Large intestine (tissue), 3 donors: ENCODE measurements around the gene CD63. TPM values are rescaled to one million over a fixed set of nuclear protein-coding genes. Genes with fewer than 3 reads are reported as not detected.
A peak's percentile ranks its signal among the peaks of the same experiment; 100 is the strongest.

Experiments
- DNase-seq, 2 donors: peaks; one replicate each; pipeline versions ENCODE4 v3.0.0 to v3.0.0-alpha.2; 2013
- H3K27ac ChIP-seq: one replicate; pipeline ENCODE4 v1.5.1; 2013; ENCODE audit warnings: low read length
- H3K27me3 ChIP-seq: 2 replicates; pipeline ENCODE4 v1.6.1; 2013; ENCODE audit warnings: low read length; ENCODE audit not compliant: control insufficient read depth, insufficient read depth
- H3K36me3 ChIP-seq: 2 replicates; pipeline ENCODE4 v1.6.1; 2013; ENCODE audit warnings: low read length; ENCODE audit not compliant: control insufficient read depth, insufficient read depth
- H3K4me1 ChIP-seq: one replicate; pipeline ENCODE4 v1.6.1; 2013; ENCODE audit warnings: low read length; ENCODE audit not compliant: control insufficient read depth, insufficient read depth
- H3K4me3 ChIP-seq: one replicate; pipeline ENCODE4 v1.5.1; 2013; ENCODE audit warnings: low read length
- H3K9me3 ChIP-seq: one replicate; pipeline ENCODE4 v1.6.1; 2013; ENCODE audit warnings: mild to moderate bottlenecking, low read depth, low read length, moderate library complexity; ENCODE audit not compliant: control insufficient read depth
- WGBS: methylation state at CpG from one replicate; pipeline ENCODE4 v1.1.5; 2013; ENCODE audit warnings: low lambda C conversion rate; ENCODE audit not compliant: insufficient coverage; 5-methylcytosine and 5-hydroxymethylcytosine counted together
- polyA plus RNA-seq: library from polyadenylated mRNA; unstranded; fragments of 120-200 nt; gene quantifications from one replicate; pipeline ENCODE4 v1.2.1, GENCODE V29; 2013

CD63 gene
- polyA plus RNA-seq, 1 donor, result 955 TPM

DNA sequence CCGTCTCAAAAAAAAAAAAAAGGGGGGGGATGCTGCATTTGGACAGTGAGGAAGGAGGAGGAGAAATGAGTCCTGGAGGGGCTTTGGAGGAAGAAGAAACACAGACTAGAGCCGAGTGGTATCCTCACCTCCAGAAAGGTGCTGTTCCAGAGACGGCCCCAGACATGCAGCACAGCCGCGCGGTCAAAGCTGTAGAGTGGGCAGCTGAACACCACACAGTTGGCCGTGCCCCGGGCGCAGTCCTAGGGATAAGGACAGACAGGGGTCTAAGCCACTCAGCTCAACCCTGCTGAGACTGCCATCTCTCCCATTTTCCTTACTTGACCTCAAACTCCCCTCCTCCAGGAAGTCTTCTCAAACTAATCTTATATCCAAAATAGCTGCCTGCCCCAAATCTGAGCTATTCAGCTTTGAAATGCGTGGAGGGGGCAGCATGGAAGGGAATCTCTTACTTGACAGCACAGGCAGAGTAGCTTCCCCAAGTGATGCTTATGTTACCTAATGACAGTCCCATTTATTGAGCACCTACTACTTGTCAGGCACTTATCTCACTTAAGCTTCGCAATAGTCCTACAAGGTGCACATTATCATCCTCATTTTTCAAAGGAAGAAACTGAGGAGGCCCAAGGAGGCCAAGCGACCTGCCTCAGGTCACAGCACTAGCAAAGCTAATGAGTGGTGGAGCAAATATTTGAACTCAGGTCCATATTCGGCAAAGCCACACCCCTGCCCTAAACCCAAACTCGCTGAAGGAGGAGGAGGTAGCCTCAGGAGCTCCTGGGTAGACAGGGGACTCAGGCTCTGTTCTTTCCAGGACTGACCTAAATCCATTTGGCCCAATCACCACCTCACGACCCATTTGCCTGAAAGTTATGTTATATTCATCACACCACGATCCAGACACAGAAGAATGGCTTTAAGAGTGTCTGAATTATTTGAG, 39.8 kb downstream of the CD63 start:
- Histone ChIP-seq H3K36me3 (peaks cover 26% of the 10 kb centered on the region), H3K27ac (no peak overlapping the region)

DNA sequence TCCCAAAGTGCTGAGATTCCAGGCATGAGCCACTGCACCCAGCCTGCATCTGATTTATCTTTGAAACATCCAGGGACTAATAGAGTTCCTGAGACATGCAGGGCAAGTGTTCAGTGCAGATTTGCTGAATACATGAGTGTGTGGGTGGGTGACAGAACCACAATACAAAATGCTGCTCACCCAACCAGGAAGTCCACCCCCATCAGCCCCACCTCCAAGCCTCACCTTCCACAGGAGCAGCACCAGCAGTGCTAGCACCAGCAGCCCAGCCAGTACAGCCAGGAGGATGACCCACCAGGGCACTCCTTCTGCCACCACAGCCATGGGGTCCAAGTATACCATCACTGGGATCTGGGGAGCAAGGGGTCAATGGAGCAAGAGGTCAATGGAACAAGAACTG, 41.1 kb downstream of the CD63 start:
- Histone ChIP-seq H3K27ac (no peak overlapping the region), H3K9me3 (no peaks in the 10 kb centered on the region), H3K4me3 (no peak overlapping the region), H3K4me1 (peaks cover 7% of the 10 kb centered on the region), H3K27me3 (no peaks in the 10 kb centered on the region), H3K36me3 (peaks cover 28% of the 10 kb centered on the region)
- DNase-seq, result no peak

More for the DNA sequence above, 39.8 kb downstream of the CD63 start:
- Histone ChIP-seq H3K4me1 (peaks cover 8% of the 10 kb centered on the region), H3K27me3 (no peaks in the 10 kb centered on the region), H3K9me3 (no peaks in the 10 kb centered on the region), H3K4me3 (no peak overlapping the region)
- DNase-seq, result no peak
- no CpG with 5 or more reads among the region's 16 CpGs for WGBS

DNA sequence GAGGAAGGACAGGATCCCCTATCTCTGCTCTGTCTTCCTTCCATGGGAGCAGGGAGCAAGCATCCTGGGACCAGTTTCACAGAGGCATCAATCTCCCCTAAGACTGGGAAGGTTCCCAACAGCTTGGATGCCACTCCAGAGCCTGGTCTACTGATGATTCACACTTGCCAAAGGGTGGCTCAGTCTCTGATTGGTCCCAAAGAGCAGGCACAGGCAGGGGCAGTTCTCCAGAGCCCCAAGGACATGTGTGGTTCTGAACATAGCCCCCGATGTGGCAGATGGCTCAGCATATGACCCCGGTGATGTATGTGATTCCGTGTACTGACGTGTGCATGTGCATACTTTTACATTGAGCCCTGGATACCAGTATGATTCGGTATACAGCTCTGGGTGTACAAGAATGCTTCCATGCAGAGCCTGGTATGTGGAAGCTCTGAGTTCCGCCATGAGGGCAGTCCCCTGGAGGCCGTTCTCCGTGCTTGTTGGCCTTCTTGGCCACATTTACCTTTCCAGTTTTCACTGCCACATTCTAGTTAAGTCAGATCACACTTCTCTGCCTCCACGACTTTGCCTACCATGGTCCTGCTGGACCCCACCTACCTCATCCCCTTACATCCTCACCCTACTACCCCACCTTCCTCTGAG, 42.3 kb downstream of the CD63 start:
- Histone ChIP-seq H3K4me1 (peaks cover 7% of the 10 kb centered on the region), H3K27me3 (no peaks in the 10 kb centered on the region), H3K9me3 (no peaks in the 10 kb centered on the region), H3K27ac (no peak overlapping the region), H3K4me3 (no peak overlapping the region), H3K36me3 (peaks cover 28% of the 10 kb centered on the region)
- WGBS, result 100% methylated on average over 1 of the region's 9 CpGs
- no peak for DNase-seq

DNA sequence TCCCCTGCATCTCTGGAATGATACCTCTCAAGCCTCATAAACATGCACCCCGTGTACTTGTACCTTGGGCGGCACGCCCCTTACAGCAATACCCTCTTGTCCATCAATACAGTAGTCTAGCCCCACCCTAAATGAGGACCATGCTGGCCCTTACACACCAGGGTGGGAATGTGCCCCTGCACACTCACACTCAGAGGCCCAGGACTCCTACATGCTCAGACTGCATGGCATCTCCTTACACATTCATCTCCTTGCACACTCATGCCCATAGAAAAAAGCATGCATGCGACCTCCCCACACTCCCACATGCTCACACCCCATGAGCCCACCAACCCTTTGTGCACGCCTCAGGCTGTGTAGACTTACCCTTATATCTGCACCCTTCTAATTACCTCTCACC, 43.1 kb downstream of the CD63 start:
- no peak for DNase-seq
- Histone ChIP-seq H3K27ac (no peak overlapping the region), H3K36me3 (peaks cover 28% of the 10 kb centered on the region), H3K4me3 (no peak overlapping the region), H3K9me3 (no peaks in the 10 kb centered on the region), H3K27me3 (no peaks in the 10 kb centered on the region), H3K4me1 (peaks cover 14% of the 10 kb centered on the region)
- no CpG with 5 or more reads among the region's 5 CpGs for WGBS

DNA sequence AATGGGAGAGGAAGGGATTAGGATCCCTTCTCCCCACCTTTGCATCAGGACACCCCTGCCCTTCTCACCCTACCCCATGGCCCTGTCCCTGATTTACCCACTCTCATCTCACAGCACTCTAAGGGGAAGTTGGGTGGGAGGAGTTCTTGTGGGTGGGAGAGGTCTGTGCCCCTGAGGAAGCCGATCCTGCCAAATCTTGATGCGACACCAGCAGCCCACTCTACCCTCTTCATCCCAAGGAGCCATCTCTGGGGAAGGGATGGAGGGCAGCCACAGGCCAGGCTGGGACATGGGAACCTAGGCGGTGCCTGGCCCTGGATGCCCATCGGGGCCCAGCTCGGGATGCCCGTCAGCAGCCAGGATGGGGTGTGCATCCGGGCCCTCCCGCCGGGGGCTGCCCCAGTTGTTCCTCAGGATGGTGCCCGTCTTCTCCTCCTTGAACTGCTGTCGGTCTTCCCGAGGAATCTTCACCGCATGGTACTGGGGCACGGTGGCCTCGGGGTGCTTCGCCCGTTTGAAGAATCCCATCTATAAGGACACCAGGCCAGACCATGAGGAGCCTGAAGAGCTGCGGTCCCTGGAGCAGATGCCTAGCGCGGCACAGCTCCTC, 43.9 kb downstream of the CD63 start:
- no CpG with 5 or more reads among the region's 20 CpGs for WGBS
- no peaks in the 10 kb centered on the region for H3K27me3 ChIP-seq

DNA sequence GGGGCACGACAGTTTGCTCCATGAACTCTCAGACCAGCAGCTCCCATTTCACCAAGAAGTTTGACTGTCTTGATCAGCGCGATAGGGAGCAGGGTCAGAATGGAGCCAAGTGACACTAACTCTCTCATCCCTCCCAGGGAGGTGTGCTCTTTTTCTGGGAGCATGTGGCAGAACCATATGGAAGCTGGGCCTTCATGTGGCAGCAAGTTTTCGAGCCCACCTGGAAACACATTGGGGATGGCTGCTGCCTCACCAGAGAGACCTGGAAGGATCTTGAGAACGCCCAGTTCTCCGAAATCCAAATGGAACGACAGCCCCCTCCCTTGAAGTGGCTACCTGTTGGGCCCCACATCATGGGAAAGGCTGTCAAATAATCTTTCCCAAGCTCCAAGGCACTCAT, 45.1 kb downstream of the CD63 start:
- Histone ChIP-seq H3K4me3 (peak overlapping the region; percentile 96), H3K9me3 (no peaks in the 10 kb centered on the region), H3K36me3 (peaks cover 28% of the 10 kb centered on the region), H3K4me1 (peaks cover 15% of the 10 kb centered on the region), H3K27ac (no peak overlapping the region), H3K27me3 (no peaks in the 10 kb centered on the region)
- 81% methylated on average over 3 of the region's 7 CpGs for WGBS
- no peak for DNase-seq

More for the DNA sequence above, 43.9 kb downstream of the CD63 start:
- H3K4me3 ChIP-seq, result no peak overlapping the region
- H3K27ac ChIP-seq, result no peak overlapping the region
- peaks cover 28% of the 10 kb centered on the region for H3K36me3 ChIP-seq
- no peaks in the 10 kb centered on the region for H3K9me3 ChIP-seq
- peaks cover 15% of the 10 kb centered on the region for H3K4me1 ChIP-seq
- no peak for DNase-seq

DNA sequence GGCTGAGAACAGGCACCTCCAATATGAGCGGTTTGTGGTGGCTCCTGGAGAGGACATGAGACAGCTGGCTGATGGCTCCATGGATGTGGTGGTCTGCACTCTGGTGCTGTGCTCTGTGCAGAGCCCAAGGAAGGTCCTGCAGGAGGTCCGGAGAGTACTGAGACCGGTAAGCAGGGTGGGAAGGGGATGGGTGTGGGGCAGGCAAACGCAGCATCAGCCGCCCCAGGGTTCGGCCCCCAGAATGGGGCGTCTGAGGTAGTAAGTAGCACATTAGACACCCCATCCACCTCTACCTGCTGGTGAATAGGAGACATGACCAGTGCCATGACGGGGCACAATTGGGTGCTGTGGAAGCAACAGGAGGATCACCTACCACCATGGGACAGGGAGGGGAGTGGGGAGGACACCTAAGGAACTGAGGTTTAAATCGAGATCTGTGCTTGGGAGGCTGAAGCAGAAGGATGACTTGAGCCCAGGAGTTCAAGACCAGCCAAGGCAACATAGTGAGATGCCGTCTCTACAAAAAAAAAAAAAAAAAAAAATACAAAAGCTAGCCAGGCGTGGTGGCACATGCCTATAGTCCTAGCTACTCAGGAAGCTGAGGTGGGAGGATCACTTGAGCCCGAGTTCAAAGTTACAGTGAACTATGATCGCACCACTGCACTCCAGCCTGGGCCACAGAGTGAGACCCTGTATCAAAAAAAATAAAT, 46.6 kb downstream of the CD63 start:
- WGBS, result no CpG with 5 or more reads among the region's 13 CpGs
- Histone ChIP-seq H3K9me3 (no peaks in the 10 kb centered on the region), H3K4me3 (peak overlapping the region; percentile 96), H3K4me1 (peaks cover 15% of the 10 kb centered on the region), H3K27me3 (no peaks in the 10 kb centered on the region), H3K36me3 (peaks cover 25% of the 10 kb centered on the region), H3K27ac (peak overlapping the region; percentile 91)
- DNase-seq, result peak in 1 of 2 donors; percentile 53

DNA sequence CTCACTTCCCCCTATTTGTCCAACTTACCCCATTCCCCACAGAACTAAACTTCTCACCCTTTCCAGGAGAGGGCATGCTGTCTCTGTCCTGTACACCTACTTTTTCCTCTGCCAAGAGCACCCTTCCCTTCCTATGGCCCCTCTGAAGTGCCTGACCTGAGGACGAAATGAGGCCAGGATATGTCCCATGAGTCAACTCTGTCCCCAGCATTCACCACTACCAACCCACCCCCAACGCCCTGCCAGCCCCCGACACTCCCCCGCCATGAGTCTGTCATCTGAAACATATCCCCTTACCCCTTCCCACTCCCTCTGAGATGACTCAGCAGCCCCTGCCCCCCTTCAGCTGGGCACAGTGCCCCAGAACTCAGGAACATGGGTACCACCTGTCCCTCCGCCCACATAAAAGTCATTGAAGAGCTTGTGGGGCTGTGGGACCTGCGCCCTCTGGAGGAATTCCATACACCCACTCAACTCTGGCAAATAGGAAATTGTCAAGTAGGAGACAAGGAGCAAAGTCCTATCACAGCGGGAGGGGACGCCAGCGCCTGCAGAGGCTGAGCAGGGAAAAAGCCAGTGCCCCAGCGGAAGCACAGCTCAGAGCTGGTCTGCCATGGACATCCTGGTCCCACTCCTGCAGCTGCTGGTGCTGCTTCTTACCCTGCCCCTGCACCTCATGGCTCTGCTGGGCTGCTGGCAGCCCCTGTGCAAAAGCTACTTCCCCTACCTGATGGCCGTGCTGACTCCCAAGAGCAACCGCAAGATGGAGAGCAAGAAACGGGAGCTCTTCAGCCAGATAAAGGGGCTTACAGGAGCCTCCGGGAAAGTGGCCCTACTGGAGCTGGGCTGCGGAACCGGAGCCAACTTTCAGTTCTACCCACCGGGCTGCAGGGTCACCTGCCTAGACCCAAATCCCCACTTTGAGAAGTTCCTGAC, 47.4 kb downstream of the CD63 start:
- H3K4me3 ChIP-seq, result peak overlapping the region; percentile 96
- no peaks in the 10 kb centered on the region for H3K9me3 ChIP-seq
- peaks cover 20% of the 10 kb centered on the region for H3K36me3 ChIP-seq
- H3K27me3 ChIP-seq, result no peaks in the 10 kb centered on the region
- H3K4me1 ChIP-seq, result peaks cover 15% of the 10 kb centered on the region
- peak overlapping the region; percentile 91 for H3K27ac ChIP-seq
- DNase-seq, result peak; percentile 92 to 96
- no CpG with 5 or more reads among the region's 17 CpGs for WGBS

DNA sequence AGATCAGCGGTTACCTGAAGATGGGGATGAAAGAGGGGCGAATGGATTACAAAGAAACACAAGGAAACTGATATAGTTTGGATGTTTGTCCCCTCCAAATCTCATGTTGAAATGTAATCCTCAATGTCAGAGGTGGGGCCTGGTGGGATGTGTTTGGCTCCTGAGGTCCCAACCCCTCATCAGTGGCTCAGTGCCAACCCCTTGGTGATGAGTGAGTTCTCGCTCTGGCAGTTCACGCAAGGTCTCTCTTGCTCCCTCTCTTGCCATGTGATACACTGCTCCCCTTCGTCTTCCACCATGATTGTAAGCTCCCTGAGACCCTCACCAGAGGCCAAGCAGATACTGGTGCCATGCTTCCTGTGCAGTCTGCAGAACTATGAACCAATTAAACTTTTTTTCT, 49.1 kb downstream of the CD63 start:
- Histone ChIP-seq H3K36me3 (peaks cover 8% of the 10 kb centered on the region), H3K27ac (no peak overlapping the region), H3K4me3 (no peak overlapping the region), H3K27me3 (no peaks in the 10 kb centered on the region), H3K4me1 (peaks cover 15% of the 10 kb centered on the region), H3K9me3 (no peaks in the 10 kb centered on the region)
- no peak for DNase-seq
- 90% methylated on average over 2 of the region's 5 CpGs for WGBS
